Measurements from ENCODE around the gene NXN. TPM values are rescaled to one million over a fixed set of nuclear protein-coding genes. Genes with fewer than 3 reads are reported as not detected.

The NXN gene
- polyA plus RNA-seq, 3 donors, result not detected

- TF ChIP-seq, protein P1, sequence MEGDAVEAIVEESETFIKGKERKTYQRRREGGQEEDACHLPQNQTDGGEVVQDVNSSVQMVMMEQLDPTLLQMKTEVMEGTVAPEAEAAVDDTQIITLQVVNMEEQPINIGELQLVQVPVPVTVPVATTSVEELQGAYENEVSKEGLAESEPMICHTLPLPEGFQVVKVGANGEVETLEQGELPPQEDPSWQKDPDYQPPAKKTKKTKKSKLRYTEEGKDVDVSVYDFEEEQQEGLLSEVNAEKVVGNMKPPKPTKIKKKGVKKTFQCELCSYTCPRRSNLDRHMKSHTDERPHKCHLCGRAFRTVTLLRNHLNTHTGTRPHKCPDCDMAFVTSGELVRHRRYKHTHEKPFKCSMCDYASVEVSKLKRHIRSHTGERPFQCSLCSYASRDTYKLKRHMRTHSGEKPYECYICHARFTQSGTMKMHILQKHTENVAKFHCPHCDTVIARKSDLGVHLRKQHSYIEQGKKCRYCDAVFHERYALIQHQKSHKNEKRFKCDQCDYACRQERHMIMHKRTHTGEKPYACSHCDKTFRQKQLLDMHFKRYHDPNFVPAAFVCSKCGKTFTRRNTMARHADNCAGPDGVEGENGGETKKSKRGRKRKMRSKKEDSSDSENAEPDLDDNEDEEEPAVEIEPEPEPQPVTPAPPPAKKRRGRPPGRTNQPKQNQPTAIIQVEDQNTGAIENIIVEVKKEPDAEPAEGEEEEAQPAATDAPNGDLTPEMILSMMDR (IDR thresholded peaks at IDR 0.05), result no peak
- Mint-ChIP-seq H3K9me3 (no peaks in the 10 kb centered on the region), H3K36me3 (no peaks in the 10 kb centered on the region), H3K27ac (no peak overlapping the region), H3K4me3 (no peak overlapping the region), H3K4me1 (no peaks in the 10 kb centered on the region), H3K27me3 (ENCODE audit: low read depth in 3 of 3) (peaks cover 14 to 24% (median 17%) of the 10 kb centered on the region in 3 donors)
- Histone ChIP-seq H4K20me1 (ENCODE audit: insufficient read depth, low read length) (no peaks in the 10 kb centered on the region), H3K36me3 (replicated peaks in 1 of 2; ENCODE audit: control insufficient read depth in 1 of 2, insufficient read depth in 2 of 2, low read length in 2 of 2) (no peaks in the 10 kb centered on the region), H2AFZ (ENCODE audit: insufficient read depth, low read depth, low read length, poor library complexity, severe bottlenecking) (no peak overlapping the region), H3K27me3 (ENCODE audit: control insufficient read depth in 2 of 2, insufficient read depth in 2 of 2, low read length in 2 of 2) (peaks cover 0 to 7% of the 10 kb centered on the region in 2 donors), H3K4me2 (replicated peaks; ENCODE audit: extremely low read depth, low read length, poor library complexity, severe bottlenecking) (no peak overlapping the region), H3K4me1 (ENCODE audit: control insufficient read depth in 1 of 2, insufficient read depth in 2 of 2, low read length in 2 of 2) (no peaks in the 10 kb centered on the region), H3K9ac (ENCODE audit: insufficient read depth, low read length, poor library complexity, severe bottlenecking) (no peak overlapping the region), H3K27ac (ENCODE audit: low read depth in 1 of 2, low read length in 2 of 2) (no peak overlapping the region), H3K9me3 (replicated peaks in 1 of 2; ENCODE audit: control insufficient read depth in 1 of 2, insufficient read depth in 1 of 2, low read length in 2 of 2) (no peaks in the 10 kb centered on the region), H3K4me3 (replicated peaks in 1 of 3; ENCODE audit: low read depth in 2 of 3, low read length in 3 of 3) (no peak overlapping the region), H3K79me2 (ENCODE audit: insufficient read depth, low read length) (no peaks in the 10 kb centered on the region)
- no peak for DNase-seq
- intact Hi-C loops (cut with micrococcal nuclease), result no loop called here
- 71% methylated on average over 1 of the region's 4 CpGs for WGBS (ENCODE audit: insufficient coverage)
Observed at GRCh38 chr17:859824-860195, 119.8 kb downstream of the NXN start.

DNA sequence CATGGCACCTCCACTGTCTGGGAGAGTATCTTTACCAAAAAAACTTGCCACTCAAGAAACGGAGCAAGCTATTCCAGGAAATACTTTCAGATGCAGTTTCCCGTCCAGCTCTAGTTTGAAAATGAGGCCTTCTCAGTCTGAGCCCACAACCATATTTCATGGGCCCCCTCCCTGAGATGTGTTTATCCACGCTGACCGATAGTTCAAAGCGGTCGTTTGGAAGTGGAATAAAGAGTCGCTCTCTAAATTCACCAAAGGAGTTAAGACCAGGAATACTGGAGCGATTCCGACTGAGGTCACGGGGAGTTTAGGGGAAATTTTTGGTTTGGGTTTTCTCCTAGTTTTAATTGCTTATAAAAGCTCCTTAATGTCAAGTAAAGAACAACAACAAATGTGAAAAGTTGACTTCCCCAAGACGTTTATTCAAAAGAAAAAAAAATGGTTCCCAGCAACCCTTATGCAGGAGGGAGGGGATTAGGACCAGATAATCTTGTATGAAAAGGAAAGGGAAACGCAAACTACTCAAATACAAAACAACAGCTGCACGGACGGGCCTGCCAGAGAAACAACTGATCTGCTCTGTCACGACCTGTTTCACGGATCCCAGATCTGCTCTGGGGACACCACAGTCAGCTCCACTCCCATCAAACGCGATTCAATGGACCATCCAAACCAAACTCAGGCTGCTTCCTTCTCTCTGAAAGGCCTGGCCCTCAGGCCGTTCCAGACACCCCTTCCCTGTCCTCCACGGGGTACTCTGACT, 120.3 kb downstream of the NXN start:
- WGBS (ENCODE audit: insufficient coverage), result 84% methylated on average over 12 of the region's 20 CpGs
- Histone ChIP-seq H3K27ac (ENCODE audit: low read depth in 1 of 2, low read length in 2 of 2) (no peak overlapping the region), H3K36me3 (replicated peaks in 1 of 2; ENCODE audit: control insufficient read depth in 1 of 2, insufficient read depth in 2 of 2, low read length in 2 of 2) (no peaks in the 10 kb centered on the region), H3K9ac (ENCODE audit: insufficient read depth, low read length, poor library complexity, severe bottlenecking) (no peak overlapping the region), H4K20me1 (ENCODE audit: insufficient read depth, low read length) (no peaks in the 10 kb centered on the region), H3K27me3 (ENCODE audit: control insufficient read depth in 2 of 2, insufficient read depth in 2 of 2, low read length in 2 of 2) (peaks cover 0 to 3% of the 10 kb centered on the region in 2 donors), H3K4me3 (replicated peaks in 1 of 3; ENCODE audit: low read depth in 2 of 3, low read length in 3 of 3) (no peak overlapping the region), H3K4me2 (replicated peaks; ENCODE audit: extremely low read depth, low read length, poor library complexity, severe bottlenecking) (no peak overlapping the region), H3K4me1 (ENCODE audit: control insufficient read depth in 1 of 2, insufficient read depth in 2 of 2, low read length in 2 of 2) (no peaks in the 10 kb centered on the region), H3K9me3 (replicated peaks in 1 of 2; ENCODE audit: control insufficient read depth in 1 of 2, insufficient read depth in 1 of 2, low read length in 2 of 2) (no peaks in the 10 kb centered on the region), H2AFZ (ENCODE audit: insufficient read depth, low read depth, low read length, poor library complexity, severe bottlenecking) (no peak overlapping the region), H3K79me2 (ENCODE audit: insufficient read depth, low read length) (no peaks in the 10 kb centered on the region)
- Mint-ChIP-seq H3K36me3 (no peaks in the 10 kb centered on the region), H3K4me3 (no peak overlapping the region), H3K4me1 (no peaks in the 10 kb centered on the region), H3K9me3 (peaks cover 0 to 1% (median 0%) of the 10 kb centered on the region in 7 donors), H3K27ac (no peak overlapping the region), H3K27me3 (ENCODE audit: low read depth in 3 of 3) (peaks cover 8 to 23% (median 11%) of the 10 kb centered on the region in 3 donors)
- TF ChIP-seq, protein P1 (IDR thresholded peaks at IDR 0.05), result no peak
- DNase-seq, result no peak
- intact Hi-C loops (cut with micrococcal nuclease), result no loop called here
